Heart left ventricle (tissue), 13 donors: ENCODE data around the gene CKS1B.
A peak's percentile ranks its signal among the peaks of the same experiment; 100 is the strongest.

Experiments used
- CTCF ChIP-seq, 12 donors: fragments of 200-600 bp; sonication (generic) in 4 of 12; IDR thresholded peaks; one replicate each; pipeline versions ENCODE4 v1.5.0 to v1.8.0; 2018 to 2022; ENCODE audit warnings: antibody characterized with exemption in 12 of 12, mild to moderate bottlenecking in 5 of 12
- POLR2A ChIP-seq, 2 donors: fragments of 450-650 bp; IDR thresholded peaks; one replicate each; pipeline ENCODE4 v1.6.1; 2017; ENCODE audit warnings: antibody characterized with exemption in 2 of 2, mild to moderate bottlenecking in 2 of 2, moderate library complexity in 2 of 2
- donor health status: ischemic (EF 13 %, LVEDD 7.1; RV severe dilation, severe dysfunction).
- donor health status: DM: no; HTN: yes; CAD: no.
- donor health status: DM: no; HTN: no; CAD: no.
- donor health status: ischemic (EF 25% LVEDD 6.9; RV normal size, moderate dysfunction).
- donor health status: ischemic (EF 25% LVEDD 5.7; RV mildly dilated, moderate dysfunction).
- donor health status: ischemic (EF 35%, LVEDD 5.7; RV mildly dilated, moderate dysfunction).
- donor health status: nonischemic (EF 11% LVEDD 7.7; RV severe dilation, severe dysfunction).
- donor health status: DM: yes; HTN: yes; CAD: no.
- donor health status: PGD.
- donor health status: ischemic (EF 29% LVEDD 5.4; RV normal size, mild dysfunction).
- donor health status: nonischemic (EF 23%, LVEDD 6.1; RV moderate dilation, normal function).

- TF ChIP-seq CTCF (IDR thresholded peaks at IDR 0.05) (peak in 1 of 12 donors; percentile 2), POLR2A (IDR thresholded peaks at IDR 0.05) (no peak)
Observed at GRCh38 chr1:154962156-154962749, 12.2 kb upstream of the CKS1B start.
